ENCODE results near the gene PRND. TPM values are rescaled to one million over a fixed set of nuclear protein-coding genes. Genes with fewer than 3 reads are reported as not detected.
"Not testable (repeated sequence)": the region's sequence is repeated elsewhere in the genome, so short reads cannot be mapped to it uniquely, and the experiment has no call there.

Gene PRND
- polyA plus RNA-seq, 4 donors, result 3.7 TPM; not detected in 3

GRCh38 chr20:4771004-4771403 is 49.3 kb downstream of the PRND start:
- H3K9me3 ChIP-seq (ENCODE audit: control insufficient read depth in 2 of 2, insufficient read depth in 1 of 2, low read depth in 1 of 2, low read length in 1 of 2), result peaks cover 2 to 10% of the 10 kb centered on the region in 2 donors
- no peak overlapping the region for H3K27ac ChIP-seq (ENCODE audit: low read depth in 1 of 3, low read length in 2 of 3)
- H3K27me3 ChIP-seq (ENCODE audit: control insufficient read depth in 3 of 3, insufficient read depth in 3 of 3, low read length in 3 of 3), result no peaks in the 10 kb centered on the region
- no peaks in the 10 kb centered on the region for H3K36me3 ChIP-seq (ENCODE audit: control insufficient read depth in 3 of 3, insufficient read depth in 2 of 3, low read depth in 1 of 3, low read length in 3 of 3)
- WGBS, 3 donors, result 66 to 78% (median 74%) methylated on average over 5 of the region's 5 CpGs
- FAIRE-seq (no peak), DNase-seq (no peak)
- no peaks in the 10 kb centered on the region for H3K4me1 ChIP-seq (ENCODE audit: control insufficient read depth in 3 of 3, insufficient read depth in 2 of 3, low read depth in 1 of 3, low read length in 2 of 3)
- no peak overlapping the region for H3K4me3 ChIP-seq (ENCODE audit: low read depth in 1 of 3, low read length in 3 of 3)

GRCh38 chr20:4772132-4772531 is 50.4 kb downstream of the PRND start:
- Histone ChIP-seq H3K36me3 (ENCODE audit: control insufficient read depth in 3 of 3, insufficient read depth in 2 of 3, low read depth in 1 of 3, low read length in 3 of 3) (no peaks in the 10 kb centered on the region), H3K4me1 (ENCODE audit: control insufficient read depth in 3 of 3, insufficient read depth in 2 of 3, low read depth in 1 of 3, low read length in 2 of 3) (no peaks in the 10 kb centered on the region), H3K27me3 (ENCODE audit: control insufficient read depth in 3 of 3, insufficient read depth in 3 of 3, low read length in 3 of 3) (no peaks in the 10 kb centered on the region), H3K4me3 (ENCODE audit: low read depth in 1 of 3, low read length in 3 of 3) (no peak overlapping the region), H3K27ac (ENCODE audit: low read depth in 1 of 3, low read length in 2 of 3) (no peak overlapping the region), H3K9me3 (ENCODE audit: control insufficient read depth in 2 of 2, insufficient read depth in 1 of 2, low read depth in 1 of 2, low read length in 1 of 2) (peaks cover 2 to 10% of the 10 kb centered on the region in 2 donors)
- FAIRE-seq (no peak), DNase-seq (no peak)
- WGBS, 3 donors, result 88 to 94% (median 93%) methylated on average over 3 of the region's 3 CpGs

- H3K27ac ChIP-seq (ENCODE audit: low read depth in 1 of 3, low read length in 2 of 3); FAIRE-seq; H3K4me3 ChIP-seq (ENCODE audit: low read depth in 1 of 3, low read length in 3 of 3); H3K27me3 ChIP-seq (ENCODE audit: control insufficient read depth in 3 of 3, insufficient read depth in 3 of 3, low read length in 3 of 3); H3K36me3 ChIP-seq (ENCODE audit: control insufficient read depth in 3 of 3, insufficient read depth in 2 of 3, low read depth in 1 of 3, low read length in 3 of 3); H3K4me1 ChIP-seq (ENCODE audit: control insufficient read depth in 3 of 3, insufficient read depth in 2 of 3, low read depth in 1 of 3, low read length in 2 of 3); DNase-seq: not testable (repeated sequence)
- WGBS, 3 donors, result 67 to 90% (median 82%) methylated on average over 5 of the region's 5 CpGs
- peaks cover 2 to 10% of the 10 kb centered on the region in 2 donors for H3K9me3 ChIP-seq (ENCODE audit: control insufficient read depth in 2 of 2, insufficient read depth in 1 of 2, low read depth in 1 of 2, low read length in 1 of 2)
These were observed 51.3 kb downstream of the PRND start for GRCh38 chr20:4773014-4773413.

GRCh38 chr20:4773736-4774135 is 52.0 kb downstream of the PRND start:
- Histone ChIP-seq H3K36me3 (ENCODE audit: control insufficient read depth in 3 of 3, insufficient read depth in 2 of 3, low read depth in 1 of 3, low read length in 3 of 3) (no peaks in the 10 kb centered on the region), H3K4me3 (ENCODE audit: low read depth in 1 of 3, low read length in 3 of 3) (no peak overlapping the region), H3K27ac (ENCODE audit: low read depth in 1 of 3, low read length in 2 of 3) (no peak overlapping the region), H3K4me1 (ENCODE audit: control insufficient read depth in 3 of 3, insufficient read depth in 2 of 3, low read depth in 1 of 3, low read length in 2 of 3) (no peaks in the 10 kb centered on the region), H3K27me3 (ENCODE audit: control insufficient read depth in 3 of 3, insufficient read depth in 3 of 3, low read length in 3 of 3) (no peaks in the 10 kb centered on the region), H3K9me3 (ENCODE audit: control insufficient read depth in 2 of 2, insufficient read depth in 1 of 2, low read depth in 1 of 2, low read length in 1 of 2) (peaks cover 2 to 10% of the 10 kb centered on the region in 2 donors)
- WGBS, 3 donors, result 81 to 87% (median 84%) methylated on average over 5 of the region's 5 CpGs
- no peak for FAIRE-seq
- DNase-seq, result no peak

- FAIRE-seq (no peak), DNase-seq (no peak)
- H3K27ac ChIP-seq (ENCODE audit: low read depth in 1 of 3, low read length in 2 of 3), result no peak overlapping the region
- 90 to 97% (median 93%) methylated on average over 4 of the region's 4 CpGs for WGBS, 3 donors
- H3K9me3 ChIP-seq (ENCODE audit: control insufficient read depth in 2 of 2, insufficient read depth in 1 of 2, low read depth in 1 of 2, low read length in 1 of 2), result peaks cover 2 to 10% of the 10 kb centered on the region in 2 donors
- H3K4me1 ChIP-seq (ENCODE audit: control insufficient read depth in 3 of 3, insufficient read depth in 2 of 3, low read depth in 1 of 3, low read length in 2 of 3), result no peaks in the 10 kb centered on the region
- no peak overlapping the region for H3K4me3 ChIP-seq (ENCODE audit: low read depth in 1 of 3, low read length in 3 of 3)
- H3K27me3 ChIP-seq (ENCODE audit: control insufficient read depth in 3 of 3, insufficient read depth in 3 of 3, low read length in 3 of 3), result no peaks in the 10 kb centered on the region
- H3K36me3 ChIP-seq (ENCODE audit: control insufficient read depth in 3 of 3, insufficient read depth in 2 of 3, low read depth in 1 of 3, low read length in 3 of 3), result no peaks in the 10 kb centered on the region
These were observed 52.5 kb downstream of the PRND start for GRCh38 chr20:4774207-4774606.

GRCh38 chr20:4775322-4776078 is 53.8 kb downstream of the PRND start:
- WGBS, 3 donors, result 87 to 92% (median 88%) methylated on average over 21 of the region's 21 CpGs
- H3K27me3 ChIP-seq (ENCODE audit: control insufficient read depth in 3 of 3, insufficient read depth in 3 of 3, low read length in 3 of 3), result no peaks in the 10 kb centered on the region
- H3K36me3 ChIP-seq (ENCODE audit: control insufficient read depth in 3 of 3, insufficient read depth in 2 of 3, low read depth in 1 of 3, low read length in 3 of 3), result no peaks in the 10 kb centered on the region
- H3K9me3 ChIP-seq (ENCODE audit: control insufficient read depth in 2 of 2, insufficient read depth in 1 of 2, low read depth in 1 of 2, low read length in 1 of 2), result peaks cover 2 to 10% of the 10 kb centered on the region in 2 donors
- no peak overlapping the region for H3K4me3 ChIP-seq (ENCODE audit: low read depth in 1 of 3, low read length in 3 of 3)
- no peak for DNase-seq
- no peak overlapping the region for H3K27ac ChIP-seq (ENCODE audit: low read depth in 1 of 3, low read length in 2 of 3)
- H3K4me1 ChIP-seq (ENCODE audit: control insufficient read depth in 3 of 3, insufficient read depth in 2 of 3, low read depth in 1 of 3, low read length in 2 of 3), result no peaks in the 10 kb centered on the region
- no peak for FAIRE-seq

- DNase-seq, result no peak
- WGBS, 3 donors, result 74 to 78% (median 76%) methylated on average over 14 of the region's 14 CpGs
- FAIRE-seq, result no peak
- H3K27ac ChIP-seq (ENCODE audit: low read depth in 1 of 3, low read length in 2 of 3), result no peak overlapping the region
- peaks cover 2 to 10% of the 10 kb centered on the region in 2 donors for H3K9me3 ChIP-seq (ENCODE audit: control insufficient read depth in 2 of 2, insufficient read depth in 1 of 2, low read depth in 1 of 2, low read length in 1 of 2)
- no peaks in the 10 kb centered on the region for H3K27me3 ChIP-seq (ENCODE audit: control insufficient read depth in 3 of 3, insufficient read depth in 3 of 3, low read length in 3 of 3)
- H3K4me3 ChIP-seq (ENCODE audit: low read depth in 1 of 3, low read length in 3 of 3), result no peak overlapping the region
- H3K36me3 ChIP-seq (ENCODE audit: control insufficient read depth in 3 of 3, insufficient read depth in 2 of 3, low read depth in 1 of 3, low read length in 3 of 3), result no peaks in the 10 kb centered on the region
- no peaks in the 10 kb centered on the region for H3K4me1 ChIP-seq (ENCODE audit: control insufficient read depth in 3 of 3, insufficient read depth in 2 of 3, low read depth in 1 of 3, low read length in 2 of 3)
These were observed 54.4 kb downstream of the PRND start for GRCh38 chr20:4776079-4776630.
